Osteocyte (in vitro differentiated cells): ENCODE data around the gene TEDC1. TPM values are rescaled to one million over a fixed set of nuclear protein-coding genes. Genes with fewer than 3 reads are reported as not detected.

Source experiments
- DNase-seq: peaks from one replicate; pipeline ENCODE4 v3.0.0; 2021; ENCODE audit warnings: mixed read lengths; ENCODE audit not compliant: unreplicated experiment; ENCODE audit errors: extremely low spot score
- H3K27ac Mint-ChIP-seq: one replicate; pipeline ENCODE4 v1.8.0; 2021; ENCODE audit warnings: mild to moderate bottlenecking, mixed read lengths; ENCODE audit not compliant: unreplicated experiment
- H3K27me3 Mint-ChIP-seq: one replicate; pipeline ENCODE4 v1.8.0; 2021; ENCODE audit warnings: mixed read lengths; ENCODE audit not compliant: unreplicated experiment
- H3K36me3 Mint-ChIP-seq: one replicate; pipeline ENCODE4 v1.8.0; 2021; ENCODE audit warnings: mixed read lengths; ENCODE audit not compliant: unreplicated experiment
- H3K4me1 Mint-ChIP-seq: one replicate; pipeline ENCODE4 v1.8.0; 2021; ENCODE audit warnings: mixed read lengths; ENCODE audit not compliant: unreplicated experiment
- H3K4me3 Mint-ChIP-seq: one replicate; pipeline ENCODE4 v1.8.0; 2021; ENCODE audit warnings: mild to moderate bottlenecking, moderate library complexity, mixed read lengths; ENCODE audit not compliant: unreplicated experiment
- H3K9me3 Mint-ChIP-seq: one replicate; pipeline ENCODE4 v1.8.0; 2021; ENCODE audit warnings: mixed read lengths; ENCODE audit not compliant: unreplicated experiment
- total RNA-seq: library from RNA; stranded (reverse); gene quantifications from 2 replicates; pipeline ENCODE4 v1.2.1, GENCODE V29; 2021
- TF ChIP-seq, protein P1 (sequence below): fragments of 200-600 bp; sonication (generic); IDR thresholded peaks from 2 replicates; pipeline ENCODE4 v1.5.0; 2021; ENCODE audit warnings: antibody characterized with exemption, mild to moderate bottlenecking, moderate library complexity

TEDC1 gene
- total RNA-seq, 1 donor from 2014 or later: 11.0 TPM

DNA sequence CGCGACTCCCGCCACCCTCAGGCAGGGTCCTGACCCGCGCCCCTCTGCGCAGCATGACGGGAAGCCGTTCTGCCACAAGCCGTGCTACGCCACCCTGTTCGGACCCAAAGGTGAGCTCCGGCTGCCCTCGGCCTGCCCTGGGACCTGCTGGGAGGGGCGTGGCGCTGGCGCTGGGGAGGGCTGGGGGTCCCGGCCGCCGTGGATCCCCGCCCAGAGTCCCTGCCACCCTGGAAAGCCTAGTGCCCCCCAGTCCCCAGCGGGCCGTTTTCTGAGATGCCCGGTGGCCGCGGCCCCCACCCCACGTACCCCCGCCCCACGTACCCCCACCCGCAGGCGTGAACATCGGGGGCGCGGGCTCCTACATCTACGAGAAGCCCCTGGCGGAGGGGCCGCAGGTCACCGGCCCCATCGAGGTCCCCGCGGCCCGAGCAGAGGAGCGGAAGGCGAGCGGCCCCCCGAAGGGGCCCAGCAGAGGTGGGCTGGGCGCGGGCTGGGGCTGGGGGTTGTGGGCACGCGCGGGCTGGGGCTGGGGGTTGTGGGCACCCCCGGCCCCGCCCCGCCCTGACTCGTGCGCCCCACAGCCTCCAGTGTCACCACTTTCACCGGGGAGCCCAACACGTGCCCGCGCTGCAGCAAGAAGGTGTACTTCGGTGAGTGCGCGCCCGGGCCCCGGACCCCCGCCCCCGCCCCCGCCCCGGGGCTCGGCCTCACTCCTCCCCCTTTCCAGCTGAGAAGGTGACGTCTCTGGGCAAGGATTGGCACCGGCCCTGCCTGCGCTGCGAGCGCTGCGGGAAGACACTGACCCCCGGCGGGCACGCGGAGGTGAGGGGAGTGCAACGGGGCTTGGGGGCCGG, 12.4 kb upstream of the TEDC1 start:
- H3K4me3 Mint-ChIP-seq: no peak overlapping the region
- no peak for DNase-seq
- no peaks in the 10 kb centered on the region for H3K9me3 Mint-ChIP-seq
- peaks cover 59% of the 10 kb centered on the region for H3K4me1 Mint-ChIP-seq
- H3K27ac Mint-ChIP-seq: no peak overlapping the region
- no peaks in the 10 kb centered on the region for H3K27me3 Mint-ChIP-seq
- TF ChIP-seq, protein P1, sequence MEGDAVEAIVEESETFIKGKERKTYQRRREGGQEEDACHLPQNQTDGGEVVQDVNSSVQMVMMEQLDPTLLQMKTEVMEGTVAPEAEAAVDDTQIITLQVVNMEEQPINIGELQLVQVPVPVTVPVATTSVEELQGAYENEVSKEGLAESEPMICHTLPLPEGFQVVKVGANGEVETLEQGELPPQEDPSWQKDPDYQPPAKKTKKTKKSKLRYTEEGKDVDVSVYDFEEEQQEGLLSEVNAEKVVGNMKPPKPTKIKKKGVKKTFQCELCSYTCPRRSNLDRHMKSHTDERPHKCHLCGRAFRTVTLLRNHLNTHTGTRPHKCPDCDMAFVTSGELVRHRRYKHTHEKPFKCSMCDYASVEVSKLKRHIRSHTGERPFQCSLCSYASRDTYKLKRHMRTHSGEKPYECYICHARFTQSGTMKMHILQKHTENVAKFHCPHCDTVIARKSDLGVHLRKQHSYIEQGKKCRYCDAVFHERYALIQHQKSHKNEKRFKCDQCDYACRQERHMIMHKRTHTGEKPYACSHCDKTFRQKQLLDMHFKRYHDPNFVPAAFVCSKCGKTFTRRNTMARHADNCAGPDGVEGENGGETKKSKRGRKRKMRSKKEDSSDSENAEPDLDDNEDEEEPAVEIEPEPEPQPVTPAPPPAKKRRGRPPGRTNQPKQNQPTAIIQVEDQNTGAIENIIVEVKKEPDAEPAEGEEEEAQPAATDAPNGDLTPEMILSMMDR: no peak
- H3K36me3 Mint-ChIP-seq: peaks cover 2% of the 10 kb centered on the region

DNA sequence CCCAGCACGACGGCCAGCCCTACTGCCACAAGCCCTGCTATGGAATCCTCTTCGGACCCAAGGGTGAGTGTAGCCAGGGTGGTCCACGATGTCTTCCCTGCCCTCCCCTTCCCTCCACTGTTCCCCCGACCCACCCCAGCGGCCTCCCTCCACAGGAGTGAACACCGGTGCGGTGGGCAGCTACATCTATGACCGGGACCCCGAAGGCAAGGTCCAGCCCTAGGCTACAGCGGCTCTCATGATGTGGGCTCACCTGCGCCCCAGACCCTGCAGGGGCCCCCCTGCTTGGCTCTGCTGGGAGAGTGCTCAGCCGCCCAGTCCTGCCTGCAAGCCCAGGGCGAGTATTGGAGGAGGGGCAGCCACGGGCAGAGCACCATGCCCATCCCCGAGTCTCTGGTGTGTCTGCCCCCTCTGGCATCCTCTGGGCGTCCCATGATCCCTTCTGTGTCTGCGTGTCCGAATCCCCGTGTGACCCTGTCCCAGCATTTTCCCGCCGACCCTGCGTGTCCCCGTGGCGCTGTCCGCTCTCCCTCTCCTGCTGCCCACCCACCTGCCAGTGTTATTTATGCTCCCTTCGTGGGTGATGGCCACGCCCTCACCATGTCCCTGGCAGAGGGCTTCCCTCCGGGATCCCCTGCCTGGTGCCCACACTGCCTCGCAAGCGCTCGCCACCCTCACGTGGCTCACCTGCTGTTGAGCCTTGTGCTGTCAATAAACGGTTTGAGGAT, 11.5 kb upstream of the TEDC1 start:
- Mint-ChIP-seq H3K9me3 (no peaks in the 10 kb centered on the region), H3K27me3 (no peaks in the 10 kb centered on the region), H3K27ac (peak overlapping the region; percentile 100), H3K4me1 (peaks cover 65% of the 10 kb centered on the region), H3K36me3 (peaks cover 2% of the 10 kb centered on the region), H3K4me3 (no peak overlapping the region)
- no peak for DNase-seq
- TF ChIP-seq, protein P1: no peak

DNA sequence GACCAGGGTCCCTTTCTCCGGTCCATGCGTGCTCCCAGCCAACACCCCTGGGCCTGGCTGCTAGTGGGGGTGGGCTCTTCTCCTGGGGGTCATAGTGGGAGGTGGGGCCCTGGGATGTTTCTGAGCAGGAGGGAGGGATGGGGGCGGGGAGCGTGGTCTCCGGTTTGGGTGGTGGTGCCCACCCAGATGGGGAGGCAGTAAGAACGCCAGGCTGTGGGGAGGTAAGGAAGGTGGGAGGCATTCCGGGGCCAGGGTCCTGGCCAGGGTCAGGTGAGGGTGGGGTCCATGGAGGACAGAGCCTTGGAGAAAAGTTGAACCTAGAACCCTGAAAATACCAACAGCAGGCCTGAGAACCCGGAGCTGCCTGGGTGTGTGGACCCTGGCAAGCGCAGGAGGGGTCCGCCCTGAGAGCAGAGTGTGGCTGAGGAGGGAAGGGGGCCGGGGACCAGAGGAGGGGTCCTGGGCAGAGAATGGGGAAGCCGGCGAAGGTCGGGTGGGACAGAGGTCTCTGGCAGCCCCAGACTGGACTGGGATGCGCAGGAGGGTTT, 10.8 kb upstream of the TEDC1 start:
- no peaks in the 10 kb centered on the region for H3K27me3 Mint-ChIP-seq
- no peak for DNase-seq
- TF ChIP-seq, protein P1: no peak
- peaks cover 2% of the 10 kb centered on the region for H3K36me3 Mint-ChIP-seq
- peak overlapping the region; percentile 100 for H3K27ac Mint-ChIP-seq
- H3K4me3 Mint-ChIP-seq: no peak overlapping the region
- no peaks in the 10 kb centered on the region for H3K9me3 Mint-ChIP-seq
- peaks cover 69% of the 10 kb centered on the region for H3K4me1 Mint-ChIP-seq

DNA sequence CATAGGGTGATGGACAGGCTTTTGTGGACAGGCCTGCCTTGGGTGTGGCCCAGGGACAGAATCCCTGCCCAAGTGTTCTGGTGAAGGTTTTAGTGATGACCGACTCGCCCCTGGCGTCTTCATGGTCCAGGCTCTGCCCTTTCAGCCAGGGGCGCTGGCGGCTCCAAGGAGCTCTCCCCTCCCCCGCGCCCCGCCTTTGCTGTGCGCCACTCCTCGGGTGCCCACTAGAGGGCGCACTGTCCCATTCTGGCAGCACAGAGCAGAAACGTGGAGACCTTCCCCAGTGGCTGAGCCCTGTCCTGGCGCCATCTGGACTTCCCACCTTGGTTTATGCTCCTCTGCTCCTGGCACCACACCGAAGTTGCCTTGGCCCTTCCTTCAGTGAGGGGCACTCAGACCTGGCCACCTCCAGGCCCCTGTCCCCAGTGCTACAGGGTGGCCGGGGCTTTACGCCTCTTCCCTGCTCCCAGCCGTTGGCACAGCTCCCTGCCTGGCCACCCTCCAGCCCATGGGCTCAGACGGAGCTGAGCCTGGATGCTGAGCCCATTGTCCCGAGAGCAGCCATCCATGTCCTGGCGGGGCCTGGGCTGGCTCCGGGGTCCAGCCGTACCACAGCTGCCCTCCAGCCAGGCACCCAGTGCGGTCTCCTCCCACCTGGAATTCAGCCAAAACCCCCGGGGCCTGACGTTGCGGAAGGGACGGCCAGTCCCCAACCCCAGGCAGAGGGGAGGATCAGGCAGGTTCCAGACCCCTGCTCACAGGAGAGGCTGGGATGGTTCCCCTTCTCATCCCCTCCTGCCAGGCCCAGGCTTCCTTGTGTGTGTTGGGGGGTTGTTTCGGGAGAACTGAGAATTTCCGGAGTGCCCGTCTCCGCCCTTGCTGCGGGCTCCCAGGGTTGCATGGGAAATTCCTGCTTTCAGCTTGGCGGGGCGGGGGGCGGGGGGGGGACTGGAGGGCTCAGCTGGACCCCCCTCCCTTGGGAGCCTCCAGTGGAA, 9.9 kb upstream of the TEDC1 start:
- peaks cover 2% of the 10 kb centered on the region for H3K36me3 Mint-ChIP-seq
- peak overlapping the region; percentile 100 for H3K27ac Mint-ChIP-seq
- H3K9me3 Mint-ChIP-seq: no peaks in the 10 kb centered on the region
- peak overlapping the region; percentile 65 for H3K4me3 Mint-ChIP-seq
- peaks cover 70% of the 10 kb centered on the region for H3K4me1 Mint-ChIP-seq
- no peaks in the 10 kb centered on the region for H3K27me3 Mint-ChIP-seq
- peak; percentile 99 for DNase-seq
- TF ChIP-seq, protein P1: peak; percentile 99
